Stomach (tissue), 9 donors: Measurements from ENCODE around the gene PPP2R3A. TPM values are rescaled to one million over a fixed set of nuclear protein-coding genes. Genes with fewer than 3 reads are reported as not detected.

Experiments used
- DNase-seq, 2 donors: peaks; one replicate each; pipeline versions ENCODE4 v3.0.0 to v3.0.0-alpha.2; 2013 to 2019
- H3K27ac ChIP-seq, 5 donors: fragments of 200-600 bp in 4 of 5; sonication (generic) in 4 of 5; one replicate each; pipeline ENCODE4 v1.5.1; 2013 to 2019; ENCODE audit warnings: mild to moderate bottlenecking in 1 of 5, moderate library complexity in 1 of 5
- H3K27me3 ChIP-seq, 3 donors: fragments of 200-600 bp; sonication (generic); one replicate each; pipeline ENCODE4 v1.5.1; 2017 to 2019; ENCODE audit warnings: mixed run types in 1 of 3
- H3K36me3 ChIP-seq, 4 donors: fragments of 200-600 bp; sonication (generic); 1 replicate in 3 of 4; 2 replicates in 1 of 4; pipeline ENCODE4 v1.5.1; 2016 to 2019
- H3K4me1 ChIP-seq, 4 donors: fragments of 200-600 bp; sonication (generic); one replicate each; pipeline ENCODE4 v1.5.1; 2016 to 2019
- H3K4me3 ChIP-seq, 4 donors: fragments of 200-600 bp; sonication (generic) in 3 of 4; one replicate each; pipeline ENCODE4 v1.5.1; 2016 to 2019; ENCODE audit warnings: mild to moderate bottlenecking in 1 of 4
- H3K9me3 ChIP-seq, 4 donors: fragments of 200-600 bp; sonication (generic); one replicate each; pipeline ENCODE4 v1.5.1; 2016 to 2019
- CTCF ChIP-seq, 7 experiments: fragments of 450-650 bp in 4 of 7; fragments of 200-600 bp in 3 of 7; sonication (generic) in 3 of 7; IDR thresholded peaks; one replicate each; pipeline ENCODE4 v1.5.1; 2016 to 2019; ENCODE audit warnings: antibody characterized with exemption in 7 of 7, control low read depth in 2 of 7, mild to moderate bottlenecking in 1 of 7
- EP300 ChIP-seq: sonication (generic); formaldehyde crosslinking; IDR thresholded peaks from one replicate; pipeline ENCODE4 v1.6.1; 2017; ENCODE audit warnings: antibody characterized with exemption
- POLR2A ChIP-seq, 4 donors: fragments of 450-650 bp; IDR thresholded peaks; one replicate each; pipeline ENCODE4 v1.6.1; 2016; ENCODE audit warnings: antibody characterized with exemption in 4 of 4, control low read depth in 2 of 4, mild to moderate bottlenecking in 1 of 4, moderate library complexity in 1 of 4
- POLR2AphosphoS5 ChIP-seq, 3 donors: sonication (generic); formaldehyde crosslinking; IDR thresholded peaks; one replicate each; pipeline ENCODE4 v1.6.1; 2016; ENCODE audit warnings: antibody characterized with exemption in 3 of 3
- WGBS, 5 donors: extraction: QIAGEN DNeasy Blood & Tissue Kit in 3 of 5; methylation state at CpG; one replicate each; pipeline versions ENCODE4 v1.1.5 to v1.1.7; 2013 to 2018; 5-methylcytosine and 5-hydroxymethylcytosine counted together
- intact Hi-C: fragments of 100-400 bp; cut with DNase I; formaldehyde crosslinking; loops from one replicate; pipeline ENCODE4 v1.15.1; 2023; ENCODE audit warnings: low total_unique reads
- polyA plus RNA-seq, 3 donors: library from polyadenylated mRNA; stranded (reverse); fragments of 200-250 nt; gene quantifications; one replicate each; pipeline ENCODE4 v1.2.3, GENCODE V29; 2013
- total RNA-seq, 5 donors: library from RNA; depleted of rRNA; stranded (reverse); fragments of >200 nt; gene quantifications; one replicate each; pipeline versions ENCODE4 v1.1.0 to v1.2.3, GENCODE V29; 2014 to 2016
- donor health status: healthy with polysubstance abuse.
- donor health status: Bipolar disorder and iron deficiency.
- donor health status: healthy.

The PPP2R3A gene
- total and polyA plus RNA-seq, 8 donors = 2.8 to 51.8 (median 19.2) TPM

GRCh38 chr3:135991621-135992020, 26.1 kb downstream of the PPP2R3A start:
- peak overlapping the region in 1 of 5 donors; percentile 39 for H3K27ac ChIP-seq
- intact Hi-C loops = no loop called here
- no peaks in the 10 kb centered on the region for H3K27me3 ChIP-seq
- 48 to 83% (median 71%) methylated on average over 2 of the region's 2 CpGs for WGBS, 5 donors
- no peak overlapping the region for H3K4me3 ChIP-seq
- TF ChIP-seq EP300 (no peak), CTCF (IDR thresholded peaks at IDR 0.05) (no peak)
- no peak for DNase-seq
- peaks cover 4 to 41% (median 20%) of the 10 kb centered on the region in 4 donors for H3K4me1 ChIP-seq
- H3K36me3 ChIP-seq = no peaks in the 10 kb centered on the region
- no peaks in the 10 kb centered on the region for H3K9me3 ChIP-seq

- Histone ChIP-seq H3K27me3 (no peaks in the 10 kb centered on the region), H3K36me3 (no peaks in the 10 kb centered on the region), H3K27ac (peak overlapping the region in 2 of 5 donors; percentile 18 to 39), H3K4me1 (peaks cover 4 to 42% (median 20%) of the 10 kb centered on the region in 4 donors), H3K9me3 (no peaks in the 10 kb centered on the region), H3K4me3 (no peak overlapping the region)
- intact Hi-C loops = no loop called here
- TF ChIP-seq CTCF (IDR thresholded peaks at IDR 0.05) = no peak
- TF ChIP-seq EP300 = no peak
- peak in 1 of 3 donors; percentile 18 for TF ChIP-seq POLR2AphosphoS5 (IDR thresholded peaks at IDR 0.05)
- TF ChIP-seq POLR2A (IDR thresholded peaks at IDR 0.05) = no peak
- DNase-seq = no peak
These were observed 26.5 kb downstream of the PPP2R3A start for GRCh38 chr3:135992072-135992471.

GRCh38 chr3:135994708-135995337, 29.3 kb downstream of the PPP2R3A start:
- Histone ChIP-seq H3K4me1 (peaks cover 4 to 42% (median 20%) of the 10 kb centered on the region in 4 donors), H3K4me3 (no peak overlapping the region), H3K27ac (peak overlapping the region in 1 of 5 donors; percentile 27), H3K36me3 (no peaks in the 10 kb centered on the region), H3K27me3 (no peaks in the 10 kb centered on the region), H3K9me3 (no peaks in the 10 kb centered on the region)
- DNase-seq = no peak
- WGBS, 5 donors = 56 to 61% (median 59%) methylated on average over 3 of the region's 3 CpGs
- intact Hi-C loops = no loop called here
- TF ChIP-seq POLR2A (IDR thresholded peaks at IDR 0.05) (no peak), POLR2AphosphoS5 (IDR thresholded peaks at IDR 0.05) (no peak), CTCF (IDR thresholded peaks at IDR 0.05) (no peak), EP300 (no peak)

- Histone ChIP-seq H3K4me3 (no peak overlapping the region), H3K9me3 (no peaks in the 10 kb centered on the region), H3K4me1 (peaks cover 4 to 42% (median 20%) of the 10 kb centered on the region in 4 donors), H3K27ac (no peak overlapping the region), H3K36me3 (no peaks in the 10 kb centered on the region), H3K27me3 (no peaks in the 10 kb centered on the region)
- TF ChIP-seq EP300 = no peak
- TF ChIP-seq CTCF (IDR thresholded peaks at IDR 0.05) = no peak
- no peak for TF ChIP-seq POLR2AphosphoS5 (IDR thresholded peaks at IDR 0.05)
- TF ChIP-seq POLR2A (IDR thresholded peaks at IDR 0.05) = no peak
- intact Hi-C loops = no loop called here
- DNase-seq = no peak
- WGBS, 5 donors = 79 to 91% (median 87%) methylated on average over 4 of the region's 4 CpGs
These were observed 30.2 kb downstream of the PPP2R3A start for GRCh38 chr3:135995766-135996165.
